ENCODE data around the gene LZTFL1. TPM values are rescaled to one million over a fixed set of nuclear protein-coding genes. Genes with fewer than 3 reads are reported as not detected.

Gene LZTFL1
- polyA plus RNA-seq, 1 experiment: 32.4 TPM

- POLR2A ChIA-PET: no interaction called here
These were observed 1.1 kb upstream of the LZTFL1 start for GRCh38 chr3:45842851-45843625.

GRCh38 chr3:45841420-45841756 lies 531 bp downstream of the LZTFL1 start:
- peaks cover 4% of the 10 kb centered on the region; the same call in 1 of the 2 replicates for H3K9me3 ChIP-seq (ENCODE audit: control insufficient read depth, insufficient read depth, low read length)
- no peak for DNase-seq (ENCODE audit: low read depth, low spot score)
- ChIA-PET CTCF (interaction anchor here (1.0 to 2.0 kb wide), 3 partner anchors 9 to 238 kb away, joined by 3 to 10 read pairs (median 4); no protein-coding TSS in a partner anchor), POLR2A (no interaction called here)
- peak overlapping the region; percentile 93 for H3K4me3 ChIP-seq (ENCODE audit: low read depth, low read length)
- no peak for TF ChIP-seq CTCF (IDR thresholded peaks at IDR 0.05; ENCODE audit: low read depth, low read length)
- H3K27ac ChIP-seq (ENCODE audit: low read depth, low read length): peak overlapping the region; percentile 58
- H3K27me3 ChIP-seq (ENCODE audit: control insufficient read depth, insufficient read depth, low read length): peaks cover 7% of the 10 kb centered on the region

More at GRCh38 chr3:45842851-45843625, 1.1 kb upstream of the LZTFL1 start:
- Histone ChIP-seq H3K9me3 (ENCODE audit: control insufficient read depth, insufficient read depth, low read length) (peaks cover 4% of the 10 kb centered on the region; the same call in 1 of the 2 replicates), H3K27me3 (ENCODE audit: control insufficient read depth, insufficient read depth, low read length) (peaks cover 7% of the 10 kb centered on the region), H3K4me3 (ENCODE audit: low read depth, low read length) (no peak overlapping the region), H3K27ac (ENCODE audit: low read depth, low read length) (no peak overlapping the region)
- CTCF ChIA-PET: interaction anchor here (0.6 to 1.4 kb wide), 4 partner anchors 233 to 809 kb away, joined by 3 to 5 read pairs (median 3); no protein-coding TSS in a partner anchor
- no peak for DNase-seq (ENCODE audit: low read depth, low spot score)
- TF ChIP-seq CTCF (IDR thresholded peaks at IDR 0.05; ENCODE audit: low read depth, low read length): no peak

- Histone ChIP-seq H3K27me3 (ENCODE audit: control insufficient read depth, insufficient read depth, low read length) (no peaks in the 10 kb centered on the region), H3K9me3 (ENCODE audit: control insufficient read depth, insufficient read depth, low read length) (peaks cover 4% of the 10 kb centered on the region; the same call in 1 of the 2 replicates), H3K27ac (ENCODE audit: low read depth, low read length) (no peak overlapping the region), H3K4me3 (ENCODE audit: low read depth, low read length) (no peak overlapping the region)
- no peak for TF ChIP-seq CTCF (IDR thresholded peaks at IDR 0.05; ENCODE audit: low read depth, low read length)
- no peak for DNase-seq (ENCODE audit: low read depth, low spot score)
- CTCF ChIA-PET: no interaction called here
- POLR2A ChIA-PET: no interaction called here
These were observed 3.5 kb downstream of the LZTFL1 start for GRCh38 chr3:45838466-45838865.

- POLR2A ChIA-PET: no interaction called here
- H3K27me3 ChIP-seq (ENCODE audit: control insufficient read depth, insufficient read depth, low read length): no peaks in the 10 kb centered on the region
- CTCF ChIA-PET: interaction anchor here (0.5 to 1.6 kb wide), 5 partner anchors 8 to 236 kb away, joined by 3 to 4 read pairs (median 3); no protein-coding TSS in a partner anchor
These were observed 9.2 kb downstream of the LZTFL1 start for GRCh38 chr3:45832699-45833098.

More at GRCh38 chr3:45832699-45833098, 9.2 kb downstream of the LZTFL1 start:
- Histone ChIP-seq H3K9me3 (ENCODE audit: control insufficient read depth, insufficient read depth, low read length) (no peaks in the 10 kb centered on the region), H3K4me3 (ENCODE audit: low read depth, low read length) (no peak overlapping the region), H3K27ac (ENCODE audit: low read depth, low read length) (no peak overlapping the region)
- DNase-seq (ENCODE audit: low read depth, low spot score): no peak
- TF ChIP-seq CTCF (IDR thresholded peaks at IDR 0.05; ENCODE audit: low read depth, low read length): peak; percentile 48

Data from AG04450 (cell line).